ENCODE measurements around the gene SBNO1.

SBNO1 gene

GRCh38 chr12:123356159-123356670 is 8.4 kb downstream of the SBNO1 start:
- DNase-seq (ENCODE audit: low read depth in 2 of 2), result no peak
- no peak overlapping the region for H3K4me3 ChIP-seq (replicated peaks in 1 of 2; ENCODE audit: low read depth in 2 of 2, low read length in 2 of 2)
- TF ChIP-seq CTCF (IDR thresholded peaks at IDR 0.05; ENCODE audit: low read depth, low read length), result no peak

GRCh38 chr12:123354600-123354999 is 10.0 kb downstream of the SBNO1 start:
- DNase-seq (ENCODE audit: low read depth in 2 of 2), result peak in 1 of 2 donors; percentile 15
- H3K4me3 ChIP-seq (replicated peaks in 1 of 2; ENCODE audit: low read depth in 2 of 2, low read length in 2 of 2), result no peak overlapping the region
- TF ChIP-seq CTCF (IDR thresholded peaks at IDR 0.05; ENCODE audit: low read depth, low read length), result no peak

GRCh38 chr12:123351349-123351748 is 13.3 kb downstream of the SBNO1 start:
- H3K4me3 ChIP-seq (replicated peaks in 1 of 2; ENCODE audit: low read depth in 2 of 2, low read length in 2 of 2), result no peak overlapping the region
- no peak for DNase-seq (ENCODE audit: low read depth in 2 of 2)
- TF ChIP-seq CTCF (IDR thresholded peaks at IDR 0.05; ENCODE audit: low read depth, low read length), result no peak

GRCh38 chr12:123346946-123347345 is 17.7 kb downstream of the SBNO1 start:
- TF ChIP-seq CTCF (IDR thresholded peaks at IDR 0.05; ENCODE audit: low read depth, low read length), result no peak
- DNase-seq (ENCODE audit: low read depth in 2 of 2), result no peak
- no peak overlapping the region for H3K4me3 ChIP-seq (replicated peaks in 1 of 2; ENCODE audit: low read depth in 2 of 2, low read length in 2 of 2)

- no peak for DNase-seq (ENCODE audit: low read depth in 2 of 2)
- H3K4me3 ChIP-seq (replicated peaks in 1 of 2; ENCODE audit: low read depth in 2 of 2, low read length in 2 of 2), result no peak overlapping the region
- TF ChIP-seq CTCF (IDR thresholded peaks at IDR 0.05; ENCODE audit: low read depth, low read length), result no peak
These were observed 20.6 kb downstream of the SBNO1 start for GRCh38 chr12:123344086-123344485.

- no peak for DNase-seq (ENCODE audit: low read depth in 2 of 2)
- H3K4me3 ChIP-seq (replicated peaks in 1 of 2; ENCODE audit: low read depth in 2 of 2, low read length in 2 of 2), result no peak overlapping the region
- no peak for TF ChIP-seq CTCF (IDR thresholded peaks at IDR 0.05; ENCODE audit: low read depth, low read length)
These were observed 27.6 kb downstream of the SBNO1 start for GRCh38 chr12:123337070-123337469.

GRCh38 chr12:123336530-123336929 is 28.1 kb downstream of the SBNO1 start:
- no peak overlapping the region for H3K4me3 ChIP-seq (replicated peaks in 1 of 2; ENCODE audit: low read depth in 2 of 2, low read length in 2 of 2)
- DNase-seq (ENCODE audit: low read depth in 2 of 2), result no peak
- no peak for TF ChIP-seq CTCF (IDR thresholded peaks at IDR 0.05; ENCODE audit: low read depth, low read length)

Data from cardiac fibroblast (primary cell).